Sigmoid colon (tissue), 4 donors: Measurements from ENCODE around the gene USP40.

Experiments
- POLR2A ChIP-seq, 2 donors: fragments of 450-650 bp; IDR thresholded peaks; one replicate each; pipeline ENCODE4 v1.6.1; 2016; ENCODE audit warnings: antibody characterized with exemption in 2 of 2, mild to moderate bottlenecking in 2 of 2, moderate library complexity in 2 of 2
- POLR2AphosphoS5 ChIP-seq, 4 donors: sonication (generic); formaldehyde crosslinking; IDR thresholded peaks; one replicate each; pipeline ENCODE4 v1.6.1; 2017; ENCODE audit warnings: antibody characterized with exemption in 4 of 4
- TF ChIP-seq, protein P1 (sequence below), 4 experiments: fragments of 450-650 bp in 3 of 4; fragments of 200-600 bp in 1 of 4; IDR thresholded peaks; one replicate each; pipeline ENCODE4 v1.5.1; 2016 to 2019; ENCODE audit warnings: antibody characterized with exemption in 4 of 4, mild to moderate bottlenecking in 3 of 4, moderate library complexity in 2 of 4

DNA sequence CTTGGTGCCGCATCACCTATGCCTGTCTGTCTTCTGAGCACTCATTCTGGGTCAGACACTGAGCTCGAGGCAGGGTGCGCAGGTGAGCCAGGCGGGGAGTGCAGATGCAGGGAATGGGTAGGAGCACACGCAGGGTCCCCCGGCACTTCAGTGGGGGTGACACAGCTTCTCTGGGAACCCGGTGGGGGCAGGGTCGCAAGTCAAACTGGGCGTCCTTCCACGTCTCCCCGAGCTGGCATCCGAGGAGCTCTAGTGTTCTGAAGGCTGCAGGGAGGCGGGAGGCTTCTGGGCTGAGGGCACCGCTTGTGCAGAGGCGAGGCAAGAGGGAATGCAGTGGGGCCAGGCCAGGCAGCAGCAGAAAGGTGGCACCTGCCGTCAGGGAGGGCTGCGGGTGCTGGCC lies 126.3 kb downstream of the USP40 start:
- no peak for TF ChIP-seq POLR2AphosphoS5 (IDR thresholded peaks at IDR 0.05)
- TF ChIP-seq POLR2A (IDR thresholded peaks at IDR 0.05) = no peak
- TF ChIP-seq, protein P1, sequence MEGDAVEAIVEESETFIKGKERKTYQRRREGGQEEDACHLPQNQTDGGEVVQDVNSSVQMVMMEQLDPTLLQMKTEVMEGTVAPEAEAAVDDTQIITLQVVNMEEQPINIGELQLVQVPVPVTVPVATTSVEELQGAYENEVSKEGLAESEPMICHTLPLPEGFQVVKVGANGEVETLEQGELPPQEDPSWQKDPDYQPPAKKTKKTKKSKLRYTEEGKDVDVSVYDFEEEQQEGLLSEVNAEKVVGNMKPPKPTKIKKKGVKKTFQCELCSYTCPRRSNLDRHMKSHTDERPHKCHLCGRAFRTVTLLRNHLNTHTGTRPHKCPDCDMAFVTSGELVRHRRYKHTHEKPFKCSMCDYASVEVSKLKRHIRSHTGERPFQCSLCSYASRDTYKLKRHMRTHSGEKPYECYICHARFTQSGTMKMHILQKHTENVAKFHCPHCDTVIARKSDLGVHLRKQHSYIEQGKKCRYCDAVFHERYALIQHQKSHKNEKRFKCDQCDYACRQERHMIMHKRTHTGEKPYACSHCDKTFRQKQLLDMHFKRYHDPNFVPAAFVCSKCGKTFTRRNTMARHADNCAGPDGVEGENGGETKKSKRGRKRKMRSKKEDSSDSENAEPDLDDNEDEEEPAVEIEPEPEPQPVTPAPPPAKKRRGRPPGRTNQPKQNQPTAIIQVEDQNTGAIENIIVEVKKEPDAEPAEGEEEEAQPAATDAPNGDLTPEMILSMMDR (IDR thresholded peaks at IDR 0.05) = no peak
